ENCODE measurements around the gene LARP4B. TPM values are rescaled to one million over a fixed set of nuclear protein-coding genes. Genes with fewer than 3 reads are reported as not detected.

Gene LARP4B
- polyA plus RNA-seq, 1 donor = 51.3 TPM

GRCh38 chr10:926075-926698 is 5.3 kb downstream of the LARP4B start:
- no peak for DNase-seq

- no peak for DNase-seq
Observed at GRCh38 chr10:924524-924859, 7.0 kb downstream of the LARP4B start.

- DNase-seq = no peak
Observed at GRCh38 chr10:923844-924523, 7.5 kb downstream of the LARP4B start.

GRCh38 chr10:921471-922414 is 9.8 kb downstream of the LARP4B start:
- DNase-seq = no peak

GRCh38 chr10:920450-920849 is 11.1 kb downstream of the LARP4B start:
- no peak for DNase-seq

- no peak for DNase-seq
Observed at GRCh38 chr10:919481-919880, 12.0 kb downstream of the LARP4B start.

- no peak for DNase-seq
Observed at GRCh38 chr10:917999-918398, 13.5 kb downstream of the LARP4B start.

GRCh38 chr10:917416-917720 is 14.1 kb downstream of the LARP4B start:
- DNase-seq = no peak

GRCh38 chr10:916716-917415 is 14.6 kb downstream of the LARP4B start:
- DNase-seq = no peak

GRCh38 chr10:909831-910230 is 21.7 kb downstream of the LARP4B start:
- no peak for DNase-seq

GRCh38 chr10:905972-906371 is 25.5 kb downstream of the LARP4B start:
- DNase-seq = no peak

GRCh38 chr10:905503-905902 is 26.0 kb downstream of the LARP4B start:
- no peak for DNase-seq

- DNase-seq = no peak
Observed at GRCh38 chr10:904403-904802, 27.1 kb downstream of the LARP4B start.

GRCh38 chr10:898141-898540 is 33.4 kb downstream of the LARP4B start:
- DNase-seq = no peak

GRCh38 chr10:896982-897381 is 34.5 kb downstream of the LARP4B start:
- no peak for DNase-seq

- no peak for DNase-seq
Observed at GRCh38 chr10:895324-895723, 36.2 kb downstream of the LARP4B start.

GRCh38 chr10:878895-879294 is 52.6 kb downstream of the LARP4B start:
- DNase-seq = no peak

GRCh38 chr10:878333-878759 is 53.2 kb downstream of the LARP4B start:
- DNase-seq = no peak

GRCh38 chr10:876438-876837 is 55.1 kb downstream of the LARP4B start:
- DNase-seq = no peak

GRCh38 chr10:873020-873419 is 58.5 kb downstream of the LARP4B start:
- DNase-seq = no peak

GRCh38 chr10:871951-872403 is 59.5 kb downstream of the LARP4B start:
- no peak for DNase-seq

- no peak for DNase-seq
Observed at GRCh38 chr10:870564-871166, 60.8 kb downstream of the LARP4B start.
